SK-N-SH treated with all-trans-retinoic acid at 6 μM for 48 hours (cell line): ENCODE measurements around the gene RRAS2.

Source experiments
- ATAC-seq: fragments of 200-7000 bp; cut with Tn5 transposase; 3 replicates; pipeline ENCODE4 v1.9.1; 2020; ENCODE audit warnings: mild to moderate bottlenecking, moderate library complexity
- ARNTL ChIP-seq: fragments of 450-650 bp; formaldehyde crosslinking; IDR thresholded peaks from 2 replicates; pipeline ENCODE4 v1.5.0; 2020; ENCODE audit warnings: low read depth, mild to moderate bottlenecking, moderate library complexity, borderline replicate concordance
- BACH2 ChIP-seq: fragments of 250-450 bp; sonication (Bioruptor Pico); IDR thresholded peaks from 2 replicates; pipeline ENCODE4 v1.9.0; 2021; ENCODE audit warnings: mild to moderate bottlenecking, borderline replicate concordance
- CSDC2 ChIP-seq: fragments of 250-450 bp; sonication (Bioruptor Pico); IDR thresholded peaks from 2 replicates; pipeline ENCODE4 v1.5.0; 2020; ENCODE audit warnings: mild to moderate bottlenecking, moderate library complexity
- ESRRG ChIP-seq: fragments of 250-450 bp; sonication (Bioruptor Pico); IDR thresholded peaks from 2 replicates; pipeline ENCODE4 v1.6.1; 2021; ENCODE audit warnings: mild to moderate bottlenecking
- GLIS3 ChIP-seq: fragments of 250-450 bp; sonication (Bioruptor Pico); IDR thresholded peaks from 2 replicates; pipeline ENCODE4 v1.5.0; 2020; ENCODE audit warnings: mild to moderate bottlenecking, moderate library complexity
- ISL1 ChIP-seq: fragments of 250-450 bp; sonication (Bioruptor Pico); IDR thresholded peaks from 2 replicates; pipeline ENCODE4 v2.1.2; 2022; ENCODE audit warnings: mild to moderate bottlenecking, moderate library complexity
- PPARA ChIP-seq: fragments of 250-450 bp; sonication (Bioruptor Pico); IDR thresholded peaks from 2 replicates; pipeline ENCODE4 v1.5.0; 2020; ENCODE audit warnings: mild to moderate bottlenecking, borderline replicate concordance
- RARB ChIP-seq: fragments of 250-450 bp; sonication (Bioruptor Pico); IDR thresholded peaks from 2 replicates; pipeline ENCODE4 v1.8.0; 2021; ENCODE audit warnings: mild to moderate bottlenecking, moderate library complexity
- SNAI2 ChIP-seq: fragments of 250-450 bp; sonication (Bioruptor Pico); IDR thresholded peaks from 2 replicates; pipeline ENCODE4 v1.5.0; 2020; ENCODE audit warnings: mild to moderate bottlenecking, moderate library complexity
- TCF4 ChIP-seq: fragments of 250-450 bp; sonication (Bioruptor Pico); IDR thresholded peaks from 2 replicates; pipeline ENCODE4 v1.8.0; 2021; ENCODE audit warnings: mild to moderate bottlenecking, moderate library complexity, borderline replicate concordance
- TOX ChIP-seq: fragments of 250-450 bp; sonication (Bioruptor Pico); IDR thresholded peaks from 2 replicates; pipeline ENCODE4 v1.8.0; 2021; ENCODE audit warnings: mild to moderate bottlenecking, moderate library complexity, borderline replicate concordance
- ZC3H10 ChIP-seq: fragments of 250-450 bp; sonication (Bioruptor Pico); IDR thresholded peaks from 2 replicates; pipeline ENCODE4 v1.5.1; 2021; ENCODE audit warnings: mild to moderate bottlenecking, moderate library complexity
- ZFP3 ChIP-seq: fragments of 250-450 bp; sonication (Bioruptor Pico); IDR thresholded peaks from 2 replicates; pipeline ENCODE4 v1.5.0; 2020; ENCODE audit warnings: mild to moderate bottlenecking, moderate library complexity
- ZFP30 ChIP-seq: fragments of 450-650 bp; formaldehyde crosslinking; IDR thresholded peaks from 2 replicates; pipeline ENCODE4 v1.5.0; 2022; ENCODE audit warnings: mild to moderate bottlenecking, moderate library complexity
- ZNF565 ChIP-seq: fragments of 450-650 bp; formaldehyde crosslinking; conservative IDR thresholded peaks from 2 replicates; pipeline ENCODE4 v1.5.0; 2020; ENCODE audit warnings: low read depth, mild to moderate bottlenecking, moderate library complexity
- ZNF70 ChIP-seq: fragments of 450-650 bp; formaldehyde crosslinking; IDR thresholded peaks from 2 replicates; pipeline ENCODE4 v1.5.0; 2020; ENCODE audit warnings: mild to moderate bottlenecking, moderate library complexity
- ZNF8 ChIP-seq: fragments of 450-650 bp; formaldehyde crosslinking; IDR thresholded peaks from 2 replicates; pipeline ENCODE4 v1.5.0; 2020; ENCODE audit warnings: mild to moderate bottlenecking, moderate library complexity
- TF ChIP-seq, protein P1 (sequence below): fragments of 250-450 bp; sonication (Bioruptor Pico); IDR thresholded peaks from 2 replicates; pipeline ENCODE4 v1.5.1; 2020; ENCODE audit warnings: low read depth, mild to moderate bottlenecking, moderate library complexity
- TF ChIP-seq, protein P2 (sequence below): fragments of 250-450 bp; sonication (Bioruptor Pico); IDR thresholded peaks from 2 replicates; pipeline ENCODE4 v1.5.1; 2021; ENCODE audit warnings: mild to moderate bottlenecking, moderate library complexity
- TF ChIP-seq, protein P3 (sequence below): fragments of 250-450 bp; sonication (Bioruptor Pico); IDR thresholded peaks from 2 replicates; pipeline ENCODE4 v1.8.0; 2020; ENCODE audit warnings: mild to moderate bottlenecking, moderate library complexity, borderline replicate concordance
- TF ChIP-seq, protein P4 (sequence below): fragments of 250-450 bp; sonication (Bioruptor Pico); IDR thresholded peaks from 2 replicates; pipeline ENCODE4 v1.5.0; 2020; ENCODE audit warnings: mild to moderate bottlenecking, moderate library complexity
- TF ChIP-seq, protein P5 (sequence below): fragments of 250-450 bp; sonication (Bioruptor Pico); IDR thresholded peaks from 2 replicates; pipeline ENCODE4 v1.8.0; 2021; ENCODE audit warnings: low read depth, mild to moderate bottlenecking, moderate library complexity, borderline replicate concordance

Gene RRAS2

DNA sequence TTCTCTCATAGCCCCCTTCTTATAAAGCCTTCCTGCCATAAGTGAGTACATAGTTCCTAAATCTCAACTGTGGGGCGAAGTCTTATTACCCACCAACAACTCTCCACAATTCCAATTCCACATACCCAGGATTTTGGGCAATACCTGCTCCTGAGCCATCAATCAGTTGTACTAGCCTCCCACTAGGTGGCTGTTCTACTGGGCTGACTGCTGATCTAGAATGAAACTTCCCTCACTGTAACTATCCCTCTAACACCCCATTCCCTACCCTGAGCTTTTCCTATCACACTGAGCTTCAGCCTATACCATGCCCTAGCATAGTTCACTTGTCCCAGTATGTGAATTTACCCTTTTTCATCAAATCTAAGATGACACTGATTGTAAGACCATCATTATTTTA, 52.5 kb downstream of the RRAS2 start:
- TF ChIP-seq CSDC2 (CRISPR knock-in tag) = no peak
- ATAC-seq = no peak

DNA sequence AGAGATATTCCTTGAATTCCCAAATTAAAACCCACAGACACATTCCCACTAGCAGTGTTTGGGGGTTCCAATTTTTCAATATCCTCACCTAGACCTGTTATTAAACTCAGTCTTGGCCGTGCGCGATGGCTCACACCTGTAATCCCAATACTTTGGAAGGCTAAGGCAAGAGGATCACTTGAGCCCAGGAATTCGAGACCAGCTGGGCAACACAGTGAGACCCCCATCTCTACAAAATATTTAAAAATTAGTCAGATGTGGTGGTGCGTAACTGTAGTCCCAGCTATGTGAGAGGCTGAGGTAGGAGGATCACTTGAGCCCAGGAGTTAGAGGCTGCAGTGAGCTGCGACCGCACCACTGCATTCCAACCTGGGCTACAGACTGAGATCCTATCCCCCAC, 53.3 kb downstream of the RRAS2 start:
- ATAC-seq = no peak
- TF ChIP-seq, protein P1, sequence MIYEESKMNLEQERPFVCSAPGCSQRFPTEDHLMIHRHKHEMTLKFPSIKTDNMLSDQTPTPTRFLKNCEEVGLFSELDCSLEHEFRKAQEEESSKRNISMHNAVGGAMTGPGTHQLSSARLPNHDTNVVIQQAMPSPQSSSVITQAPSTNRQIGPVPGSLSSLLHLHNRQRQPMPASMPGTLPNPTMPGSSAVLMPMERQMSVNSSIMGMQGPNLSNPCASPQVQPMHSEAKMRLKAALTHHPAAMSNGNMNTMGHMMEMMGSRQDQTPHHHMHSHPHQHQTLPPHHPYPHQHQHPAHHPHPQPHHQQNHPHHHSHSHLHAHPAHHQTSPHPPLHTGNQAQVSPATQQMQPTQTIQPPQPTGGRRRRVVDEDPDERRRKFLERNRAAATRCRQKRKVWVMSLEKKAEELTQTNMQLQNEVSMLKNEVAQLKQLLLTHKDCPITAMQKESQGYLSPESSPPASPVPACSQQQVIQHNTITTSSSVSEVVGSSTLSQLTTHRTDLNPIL (CRISPR knock-in tag) = no peak
- TF ChIP-seq ZNF8 (CRISPR knock-in tag) (no peak), ISL1 (CRISPR knock-in tag) (no peak), ZNF565 (CRISPR knock-in tag) (no peak), PPARA (CRISPR knock-in tag) (no peak), ZC3H10 (CRISPR knock-in tag) (no peak), ZFP3 (CRISPR knock-in tag) (no peak), ARNTL (CRISPR knock-in tag) (no peak), ZFP30 (CRISPR knock-in tag) (no peak), ZNF70 (CRISPR knock-in tag) (no peak), SNAI2 (CRISPR knock-in tag) (no peak), CSDC2 (CRISPR knock-in tag) (no peak), ESRRG (no peak), TOX (CRISPR knock-in tag) (no peak)
- TF ChIP-seq, protein P2, sequence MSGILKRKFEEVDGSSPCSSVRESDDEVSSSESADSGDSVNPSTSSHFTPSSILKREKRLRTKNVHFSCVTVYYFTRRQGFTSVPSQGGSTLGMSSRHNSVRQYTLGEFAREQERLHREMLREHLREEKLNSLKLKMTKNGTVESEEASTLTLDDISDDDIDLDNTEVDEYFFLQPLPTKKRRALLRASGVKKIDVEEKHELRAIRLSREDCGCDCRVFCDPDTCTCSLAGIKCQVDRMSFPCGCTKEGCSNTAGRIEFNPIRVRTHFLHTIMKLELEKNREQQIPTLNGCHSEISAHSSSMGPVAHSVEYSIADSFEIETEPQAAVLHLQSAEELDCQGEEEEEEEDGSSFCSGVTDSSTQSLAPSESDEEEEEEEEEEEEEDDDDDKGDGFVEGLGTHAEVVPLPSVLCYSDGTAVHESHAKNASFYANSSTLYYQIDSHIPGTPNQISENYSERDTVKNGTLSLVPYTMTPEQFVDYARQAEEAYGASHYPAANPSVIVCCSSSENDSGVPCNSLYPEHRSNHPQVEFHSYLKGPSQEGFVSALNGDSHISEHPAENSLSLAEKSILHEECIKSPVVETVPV (CRISPR knock-in tag) = no peak
- TF ChIP-seq, protein P3, sequence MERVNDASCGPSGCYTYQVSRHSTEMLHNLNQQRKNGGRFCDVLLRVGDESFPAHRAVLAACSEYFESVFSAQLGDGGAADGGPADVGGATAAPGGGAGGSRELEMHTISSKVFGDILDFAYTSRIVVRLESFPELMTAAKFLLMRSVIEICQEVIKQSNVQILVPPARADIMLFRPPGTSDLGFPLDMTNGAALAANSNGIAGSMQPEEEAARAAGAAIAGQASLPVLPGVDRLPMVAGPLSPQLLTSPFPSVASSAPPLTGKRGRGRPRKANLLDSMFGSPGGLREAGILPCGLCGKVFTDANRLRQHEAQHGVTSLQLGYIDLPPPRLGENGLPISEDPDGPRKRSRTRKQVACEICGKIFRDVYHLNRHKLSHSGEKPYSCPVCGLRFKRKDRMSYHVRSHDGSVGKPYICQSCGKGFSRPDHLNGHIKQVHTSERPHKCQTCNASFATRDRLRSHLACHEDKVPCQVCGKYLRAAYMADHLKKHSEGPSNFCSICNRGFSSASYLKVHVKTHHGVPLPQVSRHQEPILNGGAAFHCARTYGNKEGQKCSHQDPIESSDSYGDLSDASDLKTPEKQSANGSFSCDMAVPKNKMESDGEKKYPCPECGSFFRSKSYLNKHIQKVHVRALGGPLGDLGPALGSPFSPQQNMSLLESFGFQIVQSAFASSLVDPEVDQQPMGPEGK = no peak
- TF ChIP-seq, protein P4, sequence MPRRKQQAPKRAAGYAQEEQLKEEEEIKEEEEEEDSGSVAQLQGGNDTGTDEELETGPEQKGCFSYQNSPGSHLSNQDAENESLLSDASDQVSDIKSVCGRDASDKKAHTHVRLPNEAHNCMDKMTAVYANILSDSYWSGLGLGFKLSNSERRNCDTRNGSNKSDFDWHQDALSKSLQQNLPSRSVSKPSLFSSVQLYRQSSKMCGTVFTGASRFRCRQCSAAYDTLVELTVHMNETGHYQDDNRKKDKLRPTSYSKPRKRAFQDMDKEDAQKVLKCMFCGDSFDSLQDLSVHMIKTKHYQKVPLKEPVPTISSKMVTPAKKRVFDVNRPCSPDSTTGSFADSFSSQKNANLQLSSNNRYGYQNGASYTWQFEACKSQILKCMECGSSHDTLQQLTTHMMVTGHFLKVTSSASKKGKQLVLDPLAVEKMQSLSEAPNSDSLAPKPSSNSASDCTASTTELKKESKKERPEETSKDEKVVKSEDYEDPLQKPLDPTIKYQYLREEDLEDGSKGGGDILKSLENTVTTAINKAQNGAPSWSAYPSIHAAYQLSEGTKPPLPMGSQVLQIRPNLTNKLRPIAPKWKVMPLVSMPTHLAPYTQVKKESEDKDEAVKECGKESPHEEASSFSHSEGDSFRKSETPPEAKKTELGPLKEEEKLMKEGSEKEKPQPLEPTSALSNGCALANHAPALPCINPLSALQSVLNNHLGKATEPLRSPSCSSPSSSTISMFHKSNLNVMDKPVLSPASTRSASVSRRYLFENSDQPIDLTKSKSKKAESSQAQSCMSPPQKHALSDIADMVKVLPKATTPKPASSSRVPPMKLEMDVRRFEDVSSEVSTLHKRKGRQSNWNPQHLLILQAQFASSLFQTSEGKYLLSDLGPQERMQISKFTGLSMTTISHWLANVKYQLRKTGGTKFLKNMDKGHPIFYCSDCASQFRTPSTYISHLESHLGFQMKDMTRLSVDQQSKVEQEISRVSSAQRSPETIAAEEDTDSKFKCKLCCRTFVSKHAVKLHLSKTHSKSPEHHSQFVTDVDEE = no peak
- TF ChIP-seq, protein P5, sequence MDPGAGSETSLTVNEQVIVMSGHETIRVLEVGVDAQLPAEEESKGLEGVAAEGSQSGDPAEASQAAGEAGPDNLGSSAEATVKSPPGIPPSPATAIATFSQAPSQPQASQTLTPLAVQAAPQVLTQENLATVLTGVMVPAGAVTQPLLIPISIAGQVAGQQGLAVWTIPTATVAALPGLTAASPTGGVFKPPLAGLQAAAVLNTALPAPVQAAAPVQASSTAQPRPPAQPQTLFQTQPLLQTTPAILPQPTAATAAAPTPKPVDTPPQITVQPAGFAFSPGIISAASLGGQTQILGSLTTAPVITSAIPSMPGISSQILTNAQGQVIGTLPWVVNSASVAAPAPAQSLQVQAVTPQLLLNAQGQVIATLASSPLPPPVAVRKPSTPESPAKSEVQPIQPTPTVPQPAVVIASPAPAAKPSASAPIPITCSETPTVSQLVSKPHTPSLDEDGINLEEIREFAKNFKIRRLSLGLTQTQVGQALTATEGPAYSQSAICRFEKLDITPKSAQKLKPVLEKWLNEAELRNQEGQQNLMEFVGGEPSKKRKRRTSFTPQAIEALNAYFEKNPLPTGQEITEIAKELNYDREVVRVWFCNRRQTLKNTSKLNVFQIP (CRISPR knock-in tag) = no peak

- ATAC-seq = no peak
- TF ChIP-seq TCF4 (CRISPR knock-in tag) (no peak), ZNF565 (CRISPR knock-in tag) (no peak), ZFP3 (CRISPR knock-in tag) (no peak), CSDC2 (CRISPR knock-in tag) (no peak), ZNF8 (CRISPR knock-in tag) (no peak), TOX (CRISPR knock-in tag) (no peak), ZNF70 (CRISPR knock-in tag) (no peak), BACH2 (CRISPR knock-in tag) (no peak), RARB (no peak), SNAI2 (CRISPR knock-in tag) (no peak), GLIS3 (CRISPR knock-in tag) (no peak)
- TF ChIP-seq, protein P2 (CRISPR knock-in tag) = no peak
- TF ChIP-seq, protein P5 (CRISPR knock-in tag) = no peak
Measured at GRCh38 chr11:14304601-14305000, 54.4 kb downstream of the RRAS2 start.
